Neuronal stem cell (in vitro differentiated cells): ENCODE data around the gene SRCAP.

Experiments
- DNase-seq: peaks from one replicate; pipeline ENCODE4 v3.0.0-alpha.2; 2013; ENCODE audit warnings: low spot score
- H2AFZ ChIP-seq: one replicate; pipeline ENCODE4 v1.6.1; 2013; ENCODE audit warnings: mild to moderate bottlenecking, low read length, inconsistent platforms
- H2AK5ac ChIP-seq: 2 replicates; pipeline ENCODE4 v1.6.1; 2013; ENCODE audit warnings: low read depth, mild to moderate bottlenecking, inconsistent platforms, low read length, moderate library complexity, mixed read lengths
- H2BK120ac ChIP-seq: 2 replicates; pipeline ENCODE4 v1.6.1; 2013; ENCODE audit warnings: low read depth, mild to moderate bottlenecking, inconsistent platforms, low read length, moderate library complexity, mixed read lengths
- H2BK12ac ChIP-seq: one replicate; pipeline ENCODE4 v1.6.1; 2013; ENCODE audit warnings: low read length, inconsistent platforms
- H2BK15ac ChIP-seq: 2 replicates; pipeline ENCODE4 v1.6.1; 2013; ENCODE audit warnings: mild to moderate bottlenecking, low read length, inconsistent platforms, mixed read lengths
- H2BK5ac ChIP-seq: one replicate; pipeline ENCODE4 v1.6.1; 2013; ENCODE audit warnings: inconsistent platforms, mild to moderate bottlenecking, low read length, moderate library complexity
- H3K14ac ChIP-seq: one replicate; pipeline ENCODE4 v1.6.1; 2013; ENCODE audit warnings: low read length, inconsistent platforms
- H3K18ac ChIP-seq: 2 replicates; pipeline ENCODE4 v1.6.1; 2013; ENCODE audit warnings: low read length, inconsistent platforms
- H3K23ac ChIP-seq: 2 replicates; pipeline ENCODE4 v1.6.1; 2013; ENCODE audit warnings: low read depth, mild to moderate bottlenecking, mixed read lengths, low read length, inconsistent platforms; ENCODE audit not compliant: poor library complexity
- H3K27ac ChIP-seq: replicated peaks from 3 replicates; pipeline ENCODE4 v1.5.1; 2013; ENCODE audit warnings: low read length, inconsistent platforms
- H3K27me3 ChIP-seq, 3 experiments: 2 replicates each; pipeline ENCODE4 v1.6.1; 2013; ENCODE audit warnings: low read length in 3 of 3, mild to moderate bottlenecking in 2 of 3, inconsistent platforms in 1 of 3, low read depth in 1 of 3, mixed read lengths in 1 of 3, moderate library complexity in 1 of 3; ENCODE audit not compliant: control insufficient read depth in 3 of 3, insufficient read depth in 3 of 3
- H3K36me3 ChIP-seq, 2 donors: replicated peaks in 1 of 2; 2 replicates each; pipeline ENCODE4 v1.6.1; 2013; ENCODE audit warnings: low read length in 2 of 2; ENCODE audit not compliant: control insufficient read depth in 2 of 2, insufficient read depth in 2 of 2
- H3K4ac ChIP-seq: 2 replicates; pipeline ENCODE4 v1.6.1; 2013; ENCODE audit warnings: inconsistent platforms, mild to moderate bottlenecking, low read length, moderate library complexity
- H3K4me1 ChIP-seq, 2 donors: 1 replicate in 1 of 2; 2 replicates in 1 of 2; pipeline ENCODE4 v1.6.1; 2013; ENCODE audit warnings: low read length in 2 of 2, low read depth in 1 of 2; ENCODE audit not compliant: control insufficient read depth in 2 of 2, insufficient read depth in 1 of 2
- H3K4me2 ChIP-seq: one replicate; pipeline ENCODE4 v1.6.1; 2013; ENCODE audit warnings: mild to moderate bottlenecking, low read length, inconsistent platforms; ENCODE audit not compliant: insufficient read depth, poor library complexity, severe bottlenecking
- H3K4me3 ChIP-seq, 2 donors: 2 replicates each; pipeline ENCODE4 v1.5.1; 2013; ENCODE audit warnings: low read length in 2 of 2, mild to moderate bottlenecking in 2 of 2, inconsistent platforms in 1 of 2, moderate library complexity in 1 of 2
- H3K79me1 ChIP-seq: one replicate; pipeline ENCODE4 v1.6.1; 2013; ENCODE audit warnings: low read depth, mild to moderate bottlenecking, inconsistent platforms, low read length, moderate library complexity
- H3K9ac ChIP-seq: one replicate; pipeline ENCODE4 v1.6.1; 2013; ENCODE audit warnings: mild to moderate bottlenecking, low read depth, low read length, inconsistent platforms; ENCODE audit not compliant: poor library complexity
- H3K9me3 ChIP-seq, 2 donors: replicated peaks in 1 of 2; 2 replicates each; pipeline versions ENCODE3 to v1.6.1; 2013; ENCODE audit warnings: low read length in 2 of 2, mild to moderate bottlenecking in 2 of 2, inconsistent platforms in 1 of 2, low read depth in 1 of 2, mixed read lengths in 1 of 2, moderate library complexity in 1 of 2; ENCODE audit not compliant: control insufficient read depth in 2 of 2, insufficient read depth in 1 of 2
- H4K8ac ChIP-seq: one replicate; pipeline ENCODE4 v1.6.1; 2013; ENCODE audit warnings: low read depth, mild to moderate bottlenecking, inconsistent platforms, low read length, moderate library complexity
- H4K91ac ChIP-seq: one replicate; pipeline ENCODE4 v1.6.1; 2013; ENCODE audit warnings: low read length, low read depth, mild to moderate bottlenecking, inconsistent platforms; ENCODE audit not compliant: poor library complexity
- WGBS, 2 donors: extraction: QIAGEN DNeasy Blood & Tissue Kit; methylation state at CpG; one replicate each; pipeline ENCODE4 v1.1.7; 2013; ENCODE audit warnings: missing lambda C conversion rate in 2 of 2, mixed read lengths in 1 of 2; ENCODE audit not compliant: insufficient read length in 2 of 2, insufficient replicate concordance in 1 of 2; ENCODE audit errors: extremely low coverage in 2 of 2; 5-methylcytosine and 5-hydroxymethylcytosine counted together

Gene SRCAP

GRCh38 chr16:30777591-30778297 lies 78.8 kb downstream of the SRCAP start:
- WGBS, 2 donors, result no CpG with 5 or more reads among the region's 7 CpGs
- Histone ChIP-seq H3K14ac (no peak overlapping the region), H3K4me1 (peaks cover 12 to 18% of the 10 kb centered on the region in 2 donors), H4K91ac (no peak overlapping the region), H2BK12ac (no peak overlapping the region), H3K18ac (no peak overlapping the region), H3K9me3 (no peaks in the 10 kb centered on the region), H2BK5ac (peak overlapping the region; percentile 29), H3K36me3 (peaks cover 42 to 75% of the 10 kb centered on the region in 2 donors), H3K23ac (peak overlapping the region; percentile 20), H3K27me3 (no peaks in the 10 kb centered on the region), H3K4me2 (no peak overlapping the region), H4K8ac (no peak overlapping the region), H2BK120ac (peak overlapping the region; percentile 12), H2BK15ac (no peak overlapping the region), H3K27ac (no peak overlapping the region), H3K4me3 (no peak overlapping the region), H3K9ac (no peak overlapping the region), H2AK5ac (peak overlapping the region; percentile 41), H3K79me1 (peaks cover 5% of the 10 kb centered on the region), H2AFZ (no peak overlapping the region), H3K4ac (no peak overlapping the region)
- DNase-seq, result no peak

GRCh38 chr16:30778549-30779244 lies 79.7 kb downstream of the SRCAP start:
- Histone ChIP-seq H3K27me3 (no peaks in the 10 kb centered on the region), H3K9ac (peak overlapping the region; percentile 32), H3K4me3 (no peak overlapping the region), H3K4ac (no peak overlapping the region), H2AK5ac (no peak overlapping the region), H4K8ac (no peak overlapping the region), H2BK12ac (no peak overlapping the region), H2BK15ac (no peak overlapping the region), H3K4me1 (peaks cover 12 to 18% of the 10 kb centered on the region in 2 donors), H3K9me3 (no peaks in the 10 kb centered on the region), H3K79me1 (peaks cover 8% of the 10 kb centered on the region), H3K27ac (peak overlapping the region; percentile 30), H2BK120ac (no peak overlapping the region), H2BK5ac (no peak overlapping the region), H3K18ac (no peak overlapping the region), H3K36me3 (peaks cover 42 to 75% of the 10 kb centered on the region in 2 donors), H3K4me2 (no peak overlapping the region), H3K14ac (no peak overlapping the region), H4K91ac (no peak overlapping the region), H3K23ac (peak overlapping the region; percentile 45), H2AFZ (no peak overlapping the region)
- WGBS, 2 donors, result no CpG with 5 or more reads among the region's 14 CpGs
- peak; percentile 20 for DNase-seq

- H3K9me3 ChIP-seq, result no peaks in the 10 kb centered on the region
- H2BK15ac ChIP-seq, result no peak overlapping the region
- H3K27me3 ChIP-seq, result no peaks in the 10 kb centered on the region
- H3K4ac ChIP-seq, result no peak overlapping the region
- H2BK120ac ChIP-seq, result no peak overlapping the region
- H3K4me2 ChIP-seq, result no peak overlapping the region
- WGBS, 2 donors, result no CpG with 5 or more reads among the region's 6 CpGs
- no peak overlapping the region for H4K8ac ChIP-seq
- H3K23ac ChIP-seq, result no peak overlapping the region
- no peak overlapping the region for H3K9ac ChIP-seq
- no peak overlapping the region for H2AFZ ChIP-seq
- no peak overlapping the region for H3K18ac ChIP-seq
- no peak overlapping the region for H3K27ac ChIP-seq
- H2AK5ac ChIP-seq, result no peak overlapping the region
- no peak overlapping the region for H3K4me3 ChIP-seq
- no peak overlapping the region for H3K14ac ChIP-seq
- peaks cover 36 to 74% of the 10 kb centered on the region in 2 donors for H3K36me3 ChIP-seq
- DNase-seq, result no peak
- no peak overlapping the region for H2BK5ac ChIP-seq
- H3K4me1 ChIP-seq, result peaks cover 12 to 18% of the 10 kb centered on the region in 2 donors
- H2BK12ac ChIP-seq, result no peak overlapping the region
- H4K91ac ChIP-seq, result no peak overlapping the region
- peaks cover 8% of the 10 kb centered on the region for H3K79me1 ChIP-seq
These were observed 80.6 kb downstream of the SRCAP start for GRCh38 chr16:30779596-30779995.

GRCh38 chr16:30780021-30780420 lies 81.0 kb downstream of the SRCAP start:
- Histone ChIP-seq H3K4me2 (no peak overlapping the region), H2AK5ac (no peak overlapping the region), H3K18ac (no peak overlapping the region), H3K4me3 (no peak overlapping the region), H4K91ac (no peak overlapping the region), H2BK12ac (no peak overlapping the region), H2BK15ac (no peak overlapping the region), H4K8ac (no peak overlapping the region), H2BK120ac (no peak overlapping the region), H3K9ac (no peak overlapping the region), H3K4ac (no peak overlapping the region), H2BK5ac (no peak overlapping the region), H3K4me1 (peaks cover 10 to 16% of the 10 kb centered on the region in 2 donors), H3K27ac (no peak overlapping the region), H3K9me3 (no peaks in the 10 kb centered on the region), H3K79me1 (peaks cover 8% of the 10 kb centered on the region), H3K27me3 (no peaks in the 10 kb centered on the region), H3K23ac (no peak overlapping the region), H3K36me3 (peaks cover 36 to 78% of the 10 kb centered on the region in 2 donors), H2AFZ (no peak overlapping the region), H3K14ac (no peak overlapping the region)
- no peak for DNase-seq
- no CpG with 5 or more reads among the region's 3 CpGs for WGBS, 2 donors
